MM.1S (cell line): ENCODE measurements around the gene SLX4IP.

Experiments used
- DNase-seq: peaks from one replicate; pipeline ENCODE4 v3.0.0-alpha.2; 2015
- H2AFZ ChIP-seq: fragments of 300-600 bp; sonication (generic); 2 replicates; pipeline ENCODE4 v1.6.0; 2016; ENCODE audit warnings: antibody characterized with exemption, low read length
- H3F3A ChIP-seq: fragments of 300-600 bp; sonication (generic); 2 replicates; pipeline ENCODE4 v1.6.1; 2016; ENCODE audit warnings: mild to moderate bottlenecking, antibody characterized with exemption, low read length, moderate library complexity, mixed read lengths; ENCODE audit not compliant: insufficient read depth
- H3K27ac ChIP-seq: fragments of 300-600 bp; sonication (generic); 2 replicates; pipeline ENCODE4 v1.5.1; 2016; ENCODE audit warnings: mild to moderate bottlenecking, low read length
- H3K27me3 ChIP-seq: fragments of 300-600 bp; sonication (generic); replicated peaks from 2 replicates; pipeline ENCODE4 v1.6.0; 2016; ENCODE audit warnings: low read length; ENCODE audit not compliant: insufficient read depth
- H3K36me3 ChIP-seq: fragments of 300-600 bp; sonication (generic); replicated peaks from 2 replicates; pipeline ENCODE4 v1.6.1; 2016; ENCODE audit warnings: mild to moderate bottlenecking, low read length, mixed read lengths; ENCODE audit not compliant: insufficient read depth
- H3K4me1 ChIP-seq: fragments of 300-600 bp; sonication (generic); 2 replicates; pipeline ENCODE4 v1.6.1; 2016; ENCODE audit warnings: low read length, mixed read lengths
- H3K4me2 ChIP-seq: fragments of 300-600 bp; sonication (generic); 2 replicates; pipeline ENCODE4 v1.6.0; 2016; ENCODE audit warnings: low read depth, low read length
- H3K4me3 ChIP-seq: fragments of 300-600 bp; sonication (generic); 2 replicates; pipeline ENCODE4 v1.5.1; 2016; ENCODE audit warnings: low read length, mixed read lengths
- H3K79me2 ChIP-seq: fragments of 300-600 bp; sonication (generic); 2 replicates; pipeline ENCODE4 v1.6.1; 2016; ENCODE audit warnings: mixed run types, low read length, mixed read lengths
- H3K9ac ChIP-seq: fragments of 300-600 bp; sonication (generic); 2 replicates; pipeline ENCODE4 v1.6.1; 2016; ENCODE audit warnings: low read length, mixed read lengths
- H3K9me2 ChIP-seq: fragments of 300-600 bp; sonication (generic); replicated peaks from 2 replicates; pipeline ENCODE4 v1.6.1; 2016; ENCODE audit warnings: mild to moderate bottlenecking, low read length, mixed read lengths; ENCODE audit not compliant: insufficient read depth
- H3K9me3 ChIP-seq: fragments of 300-600 bp; sonication (generic); replicated peaks from 2 replicates; pipeline ENCODE4 v1.6.1; 2016; ENCODE audit warnings: mild to moderate bottlenecking, low read length, mixed read lengths; ENCODE audit not compliant: insufficient read depth
- H4K20me1 ChIP-seq: fragments of 300-600 bp; sonication (generic); 2 replicates; pipeline ENCODE4 v1.6.1; 2016; ENCODE audit warnings: mild to moderate bottlenecking, low read length, moderate library complexity, mixed read lengths; ENCODE audit not compliant: insufficient read depth
- CTCF ChIP-seq: fragments of 300-600 bp; sonication (generic); IDR thresholded peaks from 2 replicates; pipeline ENCODE4 v1.5.1; 2016; ENCODE audit warnings: antibody characterized with exemption, low read length, mixed read lengths
- EZH2 ChIP-seq: fragments of 300-600 bp; sonication (generic); optimal IDR thresholded peaks from 2 replicates; pipeline ENCODE3; 2017; ENCODE audit warnings: low read depth, mild to moderate bottlenecking, antibody characterized with exemption, low read length, mixed read lengths
- EZH2phosphoT487 ChIP-seq: fragments of 300-600 bp; sonication (generic); IDR thresholded peaks from 2 replicates; pipeline ENCODE4 v1.6.1; 2018; ENCODE audit warnings: antibody characterized with exemption, low read length

Gene SLX4IP

GRCh38 chr20:10562899-10563298, 127.8 kb downstream of the SLX4IP start:
- TF ChIP-seq EZH2 (no peak), EZH2phosphoT487 (no peak), CTCF (no peak)
- no peak overlapping the region for H3K4me2 ChIP-seq
- no peak overlapping the region for H3K9ac ChIP-seq
- no peak for DNase-seq
- no peaks in the 10 kb centered on the region for H3K79me2 ChIP-seq
- H3K27me3 ChIP-seq: no peaks in the 10 kb centered on the region
- H4K20me1 ChIP-seq: no peaks in the 10 kb centered on the region
- H3F3A ChIP-seq: no peaks in the 10 kb centered on the region
- H3K36me3 ChIP-seq: no peaks in the 10 kb centered on the region
- no peaks in the 10 kb centered on the region for H3K9me2 ChIP-seq
- H3K4me1 ChIP-seq: no peaks in the 10 kb centered on the region
- no peak overlapping the region for H2AFZ ChIP-seq
- no peak overlapping the region for H3K4me3 ChIP-seq
- H3K27ac ChIP-seq: no peak overlapping the region
- no peaks in the 10 kb centered on the region for H3K9me3 ChIP-seq

- Histone ChIP-seq H3K9me3 (no peaks in the 10 kb centered on the region), H2AFZ (no peak overlapping the region), H3F3A (no peaks in the 10 kb centered on the region), H3K27ac (no peak overlapping the region), H3K79me2 (no peaks in the 10 kb centered on the region), H3K4me3 (no peak overlapping the region), H3K27me3 (no peaks in the 10 kb centered on the region), H3K4me2 (no peak overlapping the region), H3K36me3 (no peaks in the 10 kb centered on the region), H3K9ac (no peak overlapping the region), H3K9me2 (no peaks in the 10 kb centered on the region), H4K20me1 (no peaks in the 10 kb centered on the region), H3K4me1 (no peaks in the 10 kb centered on the region)
- TF ChIP-seq EZH2phosphoT487 (no peak), EZH2 (no peak), CTCF (no peak)
- DNase-seq: no peak
Measured at GRCh38 chr20:10563935-10564492, 128.9 kb downstream of the SLX4IP start.

- H3K9me2 ChIP-seq: no peaks in the 10 kb centered on the region
- no peaks in the 10 kb centered on the region for H3K27me3 ChIP-seq
- TF ChIP-seq EZH2: no peak
- no peak for TF ChIP-seq CTCF
- no peak for TF ChIP-seq EZH2phosphoT487
- H2AFZ ChIP-seq: no peak overlapping the region
- H3K4me3 ChIP-seq: no peak overlapping the region
- DNase-seq: no peak
- H3K9me3 ChIP-seq: no peaks in the 10 kb centered on the region
- H3K79me2 ChIP-seq: no peaks in the 10 kb centered on the region
- no peak overlapping the region for H3K27ac ChIP-seq
- H3K36me3 ChIP-seq: no peaks in the 10 kb centered on the region
- no peaks in the 10 kb centered on the region for H3K4me1 ChIP-seq
- H3K9ac ChIP-seq: no peak overlapping the region
- H3F3A ChIP-seq: no peaks in the 10 kb centered on the region
- H4K20me1 ChIP-seq: no peaks in the 10 kb centered on the region
- H3K4me2 ChIP-seq: no peak overlapping the region
Measured at GRCh38 chr20:10565191-10565921, 130.3 kb downstream of the SLX4IP start.
